Panc1 (cell line): ENCODE results near the gene ADAT2. TPM values are rescaled to one million over a fixed set of nuclear protein-coding genes. Genes with fewer than 3 reads are reported as not detected.

Experiments
- ATAC-seq: fragments of 200-7000 bp; cut with Tn5 transposase; 2 replicates; pipeline ENCODE4 v1.9.1; 2020; ENCODE audit warnings: mild to moderate bottlenecking, moderate library complexity
- BruUV-seq: library from RNA; stranded (reverse); fragments of 400-500 nt; replicated peaks from 2 replicates; lab custom pipeline; 2021; lab: Mats Ljungman, UMichigan
- CTCF ChIA-PET: fragments of 300-600 bp; sonication (Branson Sonifier 250); formaldehyde crosslinking; loops from one replicate; lab custom pipeline; 2022; ENCODE audit warnings: antibody characterized with exemption; lab: Charles Lee
- POLR2A ChIA-PET: fragments of 300-600 bp; sonication (Branson Sonifier 250); formaldehyde crosslinking; loops from one replicate; lab custom pipeline; 2022; ENCODE audit warnings: antibody characterized with exemption; lab: Charles Lee
- DNase-seq: peaks from one replicate; pipeline ENCODE4 v3.0.0-alpha.2; 2010; ENCODE audit warnings: low read depth, low spot score
- H3K27ac ChIP-seq: 2 replicates; pipeline ENCODE4 v1.5.1; 2011; ENCODE audit warnings: mild to moderate bottlenecking, low read length, inconsistent platforms
- H3K27me3 ChIP-seq: fragments of 200-500 bp; sonication (Bioruptor generic); 2 replicates; pipeline ENCODE4 v1.6.0; 2014; ENCODE audit warnings: low read length, inconsistent platforms; ENCODE audit not compliant: control insufficient read depth, insufficient read depth
- H3K36me3 ChIP-seq: fragments of 200-500 bp; sonication (Bioruptor generic); 2 replicates; pipeline ENCODE4 v1.5.1; 2014; ENCODE audit warnings: inconsistent platforms, mild to moderate bottlenecking, low read length, moderate library complexity; ENCODE audit not compliant: control insufficient read depth, insufficient read depth
- H3K4me1 ChIP-seq: 2 replicates; pipeline ENCODE4 v1.5.1; 2011; ENCODE audit warnings: inconsistent platforms, mild to moderate bottlenecking, low read length, moderate library complexity; ENCODE audit not compliant: control insufficient read depth, insufficient read depth
- H3K4me3 ChIP-seq, 2 experiments: 2 replicates each; pipeline ENCODE4 v1.5.1; 2011 to 2012; ENCODE audit warnings: low read depth in 2 of 2, low read length in 2 of 2, mild to moderate bottlenecking in 2 of 2, inconsistent platforms in 1 of 2, moderate library complexity in 1 of 2
- H3K9me3 ChIP-seq: fragments of 200-500 bp; sonication (Bioruptor generic); 2 replicates; pipeline ENCODE4 v1.5.1; 2014; ENCODE audit warnings: low read depth, mild to moderate bottlenecking, inconsistent platforms, low read length, moderate library complexity; ENCODE audit not compliant: control insufficient read depth, insufficient read depth
- CTCF ChIP-seq: fragments of 450-650 bp; IDR thresholded peaks from 2 replicates; pipeline ENCODE4 v1.5.1; 2017; ENCODE audit warnings: mild to moderate bottlenecking
- POLR2AphosphoS5 ChIP-seq: IDR thresholded peaks from 2 replicates; pipeline ENCODE4 v1.6.1; 2012; ENCODE audit warnings: mild to moderate bottlenecking, low read depth, low read length, moderate library complexity
- REST ChIP-seq, 2 experiments: IDR thresholded peaks; 2 replicates each; pipeline ENCODE4 v1.6.1; 2011 to 2012; ENCODE audit warnings: low read depth in 2 of 2, control low read depth in 1 of 2, low read length in 1 of 2, mild to moderate bottlenecking in 1 of 2, moderate library complexity in 1 of 2; ENCODE audit not compliant: insufficient read depth in 1 of 2
- SIN3A ChIP-seq: IDR thresholded peaks from 2 replicates; pipeline ENCODE4 v1.6.1; 2012; ENCODE audit warnings: low read depth, mild to moderate bottlenecking, low read length, moderate library complexity, borderline replicate concordance; ENCODE audit not compliant: insufficient read depth
- TCF7L2 ChIP-seq: IDR thresholded peaks from 2 replicates; pipeline ENCODE4 v1.6.1; 2011; ENCODE audit warnings: mild to moderate bottlenecking, low read depth, low read length, inconsistent platforms
- in situ Hi-C: cut with HindIII; loops from 2 replicates; pipeline ENCODE4 v1.10.0; 2016; ENCODE audit warnings: low sequenced_read_pairs, low pct_unique_long_range_greater_than_20kb
- intact Hi-C: fragments of 100-400 bp; cut with micrococcal nuclease; formaldehyde crosslinking; loops from one replicate; pipeline ENCODE4 v1.10.0; 2022; ENCODE audit not compliant: unreplicated experiment
- total RNA-seq: library from RNA; stranded (reverse); gene quantifications from one replicate; pipeline ENCODE4 v1.2.1, GENCODE V29; 2021; ENCODE audit not compliant: unreplicated experiment

Gene ADAT2
- total RNA-seq, 1 experiment from 2014 or later, result 6.4 TPM

GRCh38 chr6:143478479-143479062 is 28.1 kb upstream of the ADAT2 start:
- no peaks in the 10 kb centered on the region for H3K27me3 ChIP-seq
- CTCF ChIA-PET, result no interaction called here

GRCh38 chr6:143476545-143476944 is 26.1 kb upstream of the ADAT2 start:
- Histone ChIP-seq H3K27ac (no peak overlapping the region), H3K4me3 (no peak overlapping the region), H3K27me3 (no peaks in the 10 kb centered on the region), H3K4me1 (no peaks in the 10 kb centered on the region), H3K36me3 (no peaks in the 10 kb centered on the region), H3K9me3 (no peaks in the 10 kb centered on the region)
- in situ Hi-C loops, result no loop called here
- intact Hi-C loops, result no loop called here
- TF ChIP-seq POLR2AphosphoS5, result no peak
- TF ChIP-seq TCF7L2, result no peak
- TF ChIP-seq CTCF, result no peak
- no peak for TF ChIP-seq SIN3A
- no peak for TF ChIP-seq REST (IDR thresholded peaks at IDR 0.05; ENCODE audit: insufficient read depth in 1 of 2, low read depth in 2 of 2, low read length in 1 of 2)
- DNase-seq (no peak), ATAC-seq (no peak)
- ChIA-PET POLR2A (no interaction called here), CTCF (no interaction called here)
- BruUV-seq, result no TSS peak

More at GRCh38 chr6:143478479-143479062, 28.1 kb upstream of the ADAT2 start:
- ATAC-seq, result no peak
- H3K9me3 ChIP-seq, result no peaks in the 10 kb centered on the region
- no peaks in the 10 kb centered on the region; the same call in 1 of the 2 replicates for H3K36me3 ChIP-seq
- BruUV-seq, result no TSS peak
- no peak for TF ChIP-seq CTCF
- no peak for TF ChIP-seq SIN3A
- TF ChIP-seq REST (IDR thresholded peaks at IDR 0.05; ENCODE audit: insufficient read depth in 1 of 2, low read depth in 2 of 2, low read length in 1 of 2), result no peak
- TF ChIP-seq POLR2AphosphoS5, result no peak
- TF ChIP-seq TCF7L2, result no peak
- no peak overlapping the region for H3K27ac ChIP-seq
- POLR2A ChIA-PET, result no interaction called here
- H3K4me3 ChIP-seq, result no peak overlapping the region
- in situ Hi-C loops (no loop called here), intact Hi-C loops (no loop called here)
- H3K4me1 ChIP-seq, result no peaks in the 10 kb centered on the region
- no peak for DNase-seq
